SK-N-MC (cell line): ENCODE measurements around the gene PARVB.

ENCODE experiments used
- DNase-seq: peaks from one replicate; pipeline ENCODE4 v3.0.0-alpha.2; 2011; ENCODE audit warnings: low read depth, low spot score
- H3K27ac ChIP-seq: fragments of 200-600 bp; sonication (generic); 2 replicates; pipeline ENCODE4 v1.5.1; 2016; ENCODE audit warnings: mixed run types
- H3K36me3 ChIP-seq: fragments of 200-600 bp; sonication (generic); 2 replicates; pipeline ENCODE4 v1.6.1; 2017; ENCODE audit warnings: antibody characterized with exemption, low read length, mixed read lengths; ENCODE audit not compliant: insufficient read depth
- H3K4me3 ChIP-seq: fragments of 200-600 bp; sonication (generic); 2 replicates; pipeline ENCODE4 v1.5.1; 2016
- H3K9ac ChIP-seq: fragments of 200-600 bp; sonication (generic); 2 replicates; pipeline ENCODE4 v1.8.0; 2017; ENCODE audit warnings: mixed run types, mixed read lengths; ENCODE audit not compliant: insufficient read length
- H3K9me3 ChIP-seq: fragments of 200-600 bp; sonication (generic); 2 replicates; pipeline ENCODE4 v1.6.1; 2017; ENCODE audit warnings: low read depth, mild to moderate bottlenecking, antibody characterized with exemption, low read length, moderate library complexity, mixed read lengths
- EZH2 ChIP-seq: fragments of 200-600 bp; sonication (generic); IDR thresholded peaks from one replicate; pipeline ENCODE4 v1.6.1; 2017; ENCODE audit warnings: antibody characterized with exemption
- FOXP2 ChIP-seq: optimal IDR thresholded peaks from 2 replicates; pipeline ENCODE3; 2011; ENCODE audit warnings: mild to moderate bottlenecking, moderate library complexity; ENCODE audit not compliant: insufficient read depth; ENCODE audit errors: extremely low read length, control extremely low read depth
- POLR2AphosphoS5 ChIP-seq: IDR thresholded peaks from 2 replicates; pipeline ENCODE4 v1.6.1; 2012; ENCODE audit warnings: mild to moderate bottlenecking, low read depth, low read length, borderline replicate concordance

PARVB gene

GRCh38 chr22:44070029-44070428 lies 45.9 kb downstream of the PARVB start:
- H3K36me3 ChIP-seq, result no peaks in the 10 kb centered on the region
- H3K4me3 ChIP-seq, result no peak overlapping the region
- no peaks in the 10 kb centered on the region for H3K9me3 ChIP-seq
- no peak overlapping the region for H3K9ac ChIP-seq
- no peak for TF ChIP-seq POLR2AphosphoS5
- TF ChIP-seq EZH2, result no peak
- TF ChIP-seq FOXP2, result no peak
- no peak for DNase-seq
- no peak overlapping the region for H3K27ac ChIP-seq

- no peak overlapping the region for H3K4me3 ChIP-seq
- H3K9ac ChIP-seq, result no peak overlapping the region
- TF ChIP-seq EZH2, result no peak
- TF ChIP-seq POLR2AphosphoS5, result no peak
- TF ChIP-seq FOXP2, result no peak
- no peaks in the 10 kb centered on the region for H3K9me3 ChIP-seq
- no peak overlapping the region for H3K27ac ChIP-seq
- H3K36me3 ChIP-seq, result no peaks in the 10 kb centered on the region
- no peak for DNase-seq
Measured at GRCh38 chr22:44071781-44072326, 47.8 kb downstream of the PARVB start.

- no peaks in the 10 kb centered on the region for H3K9me3 ChIP-seq
- DNase-seq, result no peak
- H3K36me3 ChIP-seq, result no peaks in the 10 kb centered on the region
- H3K4me3 ChIP-seq, result no peak overlapping the region
- H3K9ac ChIP-seq, result no peak overlapping the region
- H3K27ac ChIP-seq, result no peak overlapping the region
- TF ChIP-seq FOXP2 (no peak), EZH2 (no peak), POLR2AphosphoS5 (no peak)
Measured at GRCh38 chr22:44074337-44074984, 50.4 kb downstream of the PARVB start.

GRCh38 chr22:44075022-44075421 lies 50.9 kb downstream of the PARVB start:
- no peak for DNase-seq
- no peak overlapping the region for H3K4me3 ChIP-seq
- H3K9ac ChIP-seq, result no peak overlapping the region
- H3K27ac ChIP-seq, result no peak overlapping the region
- TF ChIP-seq FOXP2, result no peak
- no peak for TF ChIP-seq POLR2AphosphoS5
- no peak for TF ChIP-seq EZH2
- no peaks in the 10 kb centered on the region for H3K36me3 ChIP-seq
- no peaks in the 10 kb centered on the region for H3K9me3 ChIP-seq

- TF ChIP-seq EZH2 (no peak), POLR2AphosphoS5 (no peak), FOXP2 (no peak)
- no peak overlapping the region for H3K4me3 ChIP-seq
- no peaks in the 10 kb centered on the region for H3K9me3 ChIP-seq
- DNase-seq, result no peak
- H3K27ac ChIP-seq, result no peak overlapping the region
- H3K9ac ChIP-seq, result no peak overlapping the region
- H3K36me3 ChIP-seq, result no peaks in the 10 kb centered on the region
Measured at GRCh38 chr22:44075670-44076069, 51.6 kb downstream of the PARVB start.

GRCh38 chr22:44076825-44077224 lies 52.7 kb downstream of the PARVB start:
- Histone ChIP-seq H3K4me3 (no peak overlapping the region), H3K9ac (no peak overlapping the region), H3K36me3 (no peaks in the 10 kb centered on the region), H3K27ac (no peak overlapping the region), H3K9me3 (no peaks in the 10 kb centered on the region)
- no peak for TF ChIP-seq EZH2
- no peak for TF ChIP-seq FOXP2
- TF ChIP-seq POLR2AphosphoS5, result no peak
- no peak for DNase-seq

GRCh38 chr22:44080936-44081861 lies 57.1 kb downstream of the PARVB start:
- Histone ChIP-seq H3K4me3 (peak overlapping the region; percentile 69), H3K36me3 (no peaks in the 10 kb centered on the region), H3K9ac (no peak overlapping the region), H3K27ac (no peak overlapping the region), H3K9me3 (no peaks in the 10 kb centered on the region)
- TF ChIP-seq POLR2AphosphoS5, result no peak
- peak; percentile 51 for DNase-seq

- Histone ChIP-seq H3K4me3 (no peak overlapping the region), H3K27ac (no peak overlapping the region), H3K9ac (no peak overlapping the region), H3K36me3 (no peaks in the 10 kb centered on the region), H3K9me3 (no peaks in the 10 kb centered on the region)
- no peak for DNase-seq
- TF ChIP-seq POLR2AphosphoS5 (no peak), FOXP2 (no peak), EZH2 (no peak)
Measured at GRCh38 chr22:44082801-44083200, 58.7 kb downstream of the PARVB start.
